HG02852 (cell line): ENCODE measurements around the gene PDE11A.

Source experiments
- ATAC-seq: cut with Tn5 transposase; IDR thresholded peaks from one replicate; pipeline ENCODE4 v1.9.1; 2021; ENCODE audit warnings: mild to moderate bottlenecking, moderate library complexity; ENCODE audit not compliant: unreplicated experiment

PDE11A gene

GRCh38 chr2:177708106-177708505, 364.5 kb downstream of the PDE11A start:
- ATAC-seq, result no peak

GRCh38 chr2:177705511-177706173, 366.9 kb downstream of the PDE11A start:
- ATAC-seq, result no peak

- no peak for ATAC-seq
These were observed 369.4 kb downstream of the PDE11A start for GRCh38 chr2:177703159-177703558.

GRCh38 chr2:177698281-177698680, 374.3 kb downstream of the PDE11A start:
- no peak for ATAC-seq

- ATAC-seq, result no peak
These were observed 378.2 kb downstream of the PDE11A start for GRCh38 chr2:177694348-177694747.

GRCh38 chr2:177693658-177694339, 378.8 kb downstream of the PDE11A start:
- no peak for ATAC-seq

- ATAC-seq, result no peak
These were observed 379.8 kb downstream of the PDE11A start for GRCh38 chr2:177692783-177693269.

GRCh38 chr2:177692042-177692782, 380.4 kb downstream of the PDE11A start:
- no peak for ATAC-seq

GRCh38 chr2:177691177-177691576, 381.4 kb downstream of the PDE11A start:
- ATAC-seq, result no peak

- ATAC-seq, result no peak
These were observed 383.0 kb downstream of the PDE11A start for GRCh38 chr2:177689623-177690022.

GRCh38 chr2:177688844-177689243, 383.7 kb downstream of the PDE11A start:
- no peak for ATAC-seq

- ATAC-seq, result no peak
These were observed 388.9 kb downstream of the PDE11A start for GRCh38 chr2:177683661-177684069.

- ATAC-seq, result no peak
These were observed 389.5 kb downstream of the PDE11A start for GRCh38 chr2:177682836-177683660.

GRCh38 chr2:177682006-177682405, 390.6 kb downstream of the PDE11A start:
- no peak for ATAC-seq

- ATAC-seq, result no peak
These were observed 391.5 kb downstream of the PDE11A start for GRCh38 chr2:177680866-177681712.

GRCh38 chr2:177679611-177680605, 392.7 kb downstream of the PDE11A start:
- no peak for ATAC-seq

- no peak for ATAC-seq
These were observed 393.6 kb downstream of the PDE11A start for GRCh38 chr2:177678939-177679338.

- no peak for ATAC-seq
These were observed 395.9 kb downstream of the PDE11A start for GRCh38 chr2:177676636-177677035.

GRCh38 chr2:177675825-177676224, 396.8 kb downstream of the PDE11A start:
- no peak for ATAC-seq
